ENCODE results near the gene KRTAP1-5. TPM values are rescaled to one million over a fixed set of nuclear protein-coding genes. Genes with fewer than 3 reads are reported as not detected.
"Not testable (repeated sequence)": the region's sequence is repeated elsewhere in the genome, so short reads cannot be mapped to it uniquely, and the experiment has no call there.

The KRTAP1-5 gene
- total and polyA plus RNA-seq, 4 donors: not detected

DNA sequence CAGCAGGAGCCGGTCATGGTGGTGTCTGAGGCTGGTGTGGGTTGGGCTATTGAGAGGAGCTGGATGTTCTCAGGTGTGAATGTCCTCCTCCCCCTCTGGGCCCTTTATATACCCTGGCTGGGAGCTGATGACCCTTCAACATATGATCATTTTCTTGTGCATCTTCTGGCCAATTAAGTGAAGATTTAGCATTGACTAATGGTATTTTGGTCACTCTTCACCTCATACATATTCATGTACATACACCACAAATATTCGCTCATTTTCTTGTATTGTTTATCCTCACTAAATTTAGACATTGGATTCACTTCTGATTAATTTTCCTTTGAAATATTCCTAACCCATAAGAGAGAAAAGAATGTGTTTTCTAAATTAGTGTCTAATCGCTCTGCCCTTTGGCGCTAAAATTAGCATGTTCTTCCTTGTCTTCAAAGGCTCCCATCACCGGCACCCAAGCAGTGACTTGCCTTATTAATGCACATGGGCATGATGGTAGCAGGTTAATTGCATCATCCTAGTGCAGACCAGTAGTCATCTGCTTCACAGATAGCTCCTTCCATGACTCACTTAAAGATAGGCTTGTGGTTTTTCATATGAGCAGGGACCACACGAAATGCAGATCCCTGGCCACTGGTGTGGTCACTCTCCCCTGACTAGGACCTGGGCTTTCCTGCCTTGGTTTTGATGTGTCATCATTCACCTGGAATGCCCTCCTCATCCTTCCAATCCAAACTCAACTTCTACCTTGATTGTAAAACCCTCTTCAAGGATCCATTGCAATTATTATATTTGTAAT, 39.0 kb upstream of the KRTAP1-5 start, which contains the start of gene KRTAP2-4:
KRTAP2-4 (minus strand) TSS at position 51 of the 796 bp plus-strand sequence; CDS start at position 17, 34 bp downstream.
- peaks cover 0 to 3% (median 0%) of the 10 kb centered on the region in 4 donors for H3K27me3 ChIP-seq (ENCODE audit: control insufficient read depth in 4 of 4, insufficient read depth in 4 of 4, low read length in 3 of 4)
- TF ChIP-seq GABPA (IDR thresholded peaks at IDR 0.05 in 1 of 2, conservative IDR thresholded peaks at IDR 0.05 in 1 of 2) (no peak), MAX (IDR thresholded peaks at IDR 0.05) (no peak), RXRA (IDR thresholded peaks at IDR 0.05) (no peak), JUND (IDR thresholded peaks at IDR 0.05) (no peak), TAF1 (conservative IDR thresholded peaks at IDR 0.05) (no peak), FOXA2 (IDR thresholded peaks at IDR 0.05) (no peak), FOXA1 (IDR thresholded peaks at IDR 0.05) (no peak), ATF3 (IDR thresholded peaks at IDR 0.05) (no peak), HNF4G (IDR thresholded peaks at IDR 0.05) (no peak)
- TF ChIP-seq, protein P1, sequence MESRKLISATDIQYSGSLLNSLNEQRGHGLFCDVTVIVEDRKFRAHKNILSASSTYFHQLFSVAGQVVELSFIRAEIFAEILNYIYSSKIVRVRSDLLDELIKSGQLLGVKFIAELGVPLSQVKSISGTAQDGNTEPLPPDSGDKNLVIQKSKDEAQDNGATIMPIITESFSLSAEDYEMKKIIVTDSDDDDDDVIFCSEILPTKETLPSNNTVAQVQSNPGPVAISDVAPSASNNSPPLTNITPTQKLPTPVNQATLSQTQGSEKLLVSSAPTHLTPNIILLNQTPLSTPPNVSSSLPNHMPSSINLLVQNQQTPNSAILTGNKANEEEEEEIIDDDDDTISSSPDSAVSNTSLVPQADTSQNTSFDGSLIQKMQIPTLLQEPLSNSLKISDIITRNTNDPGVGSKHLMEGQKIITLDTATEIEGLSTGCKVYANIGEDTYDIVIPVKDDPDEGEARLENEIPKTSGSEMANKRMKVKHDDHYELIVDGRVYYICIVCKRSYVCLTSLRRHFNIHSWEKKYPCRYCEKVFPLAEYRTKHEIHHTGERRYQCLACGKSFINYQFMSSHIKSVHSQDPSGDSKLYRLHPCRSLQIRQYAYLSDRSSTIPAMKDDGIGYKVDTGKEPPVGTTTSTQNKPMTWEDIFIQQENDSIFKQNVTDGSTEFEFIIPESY (IDR thresholded peaks at IDR 0.05): no peak
- TF ChIP-seq, protein P2, sequence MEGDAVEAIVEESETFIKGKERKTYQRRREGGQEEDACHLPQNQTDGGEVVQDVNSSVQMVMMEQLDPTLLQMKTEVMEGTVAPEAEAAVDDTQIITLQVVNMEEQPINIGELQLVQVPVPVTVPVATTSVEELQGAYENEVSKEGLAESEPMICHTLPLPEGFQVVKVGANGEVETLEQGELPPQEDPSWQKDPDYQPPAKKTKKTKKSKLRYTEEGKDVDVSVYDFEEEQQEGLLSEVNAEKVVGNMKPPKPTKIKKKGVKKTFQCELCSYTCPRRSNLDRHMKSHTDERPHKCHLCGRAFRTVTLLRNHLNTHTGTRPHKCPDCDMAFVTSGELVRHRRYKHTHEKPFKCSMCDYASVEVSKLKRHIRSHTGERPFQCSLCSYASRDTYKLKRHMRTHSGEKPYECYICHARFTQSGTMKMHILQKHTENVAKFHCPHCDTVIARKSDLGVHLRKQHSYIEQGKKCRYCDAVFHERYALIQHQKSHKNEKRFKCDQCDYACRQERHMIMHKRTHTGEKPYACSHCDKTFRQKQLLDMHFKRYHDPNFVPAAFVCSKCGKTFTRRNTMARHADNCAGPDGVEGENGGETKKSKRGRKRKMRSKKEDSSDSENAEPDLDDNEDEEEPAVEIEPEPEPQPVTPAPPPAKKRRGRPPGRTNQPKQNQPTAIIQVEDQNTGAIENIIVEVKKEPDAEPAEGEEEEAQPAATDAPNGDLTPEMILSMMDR (IDR thresholded peaks at IDR 0.05; ENCODE audit: low read depth, low read length, missing input control): no peak
- no peaks in the 10 kb centered on the region for H3K9me3 ChIP-seq (ENCODE audit: control insufficient read depth in 4 of 4, low read length in 3 of 4)
- H3K4me1 ChIP-seq (ENCODE audit: control insufficient read depth in 4 of 4, insufficient read depth in 4 of 4, low read length in 3 of 4): no peaks in the 10 kb centered on the region
- no peak within 1 kb of the TSS for H3K4me3 ChIP-seq (ENCODE audit: low read depth in 1 of 3, low read length in 3 of 3)
- no peaks in the 10 kb centered on the region for H3K36me3 ChIP-seq (ENCODE audit: control insufficient read depth in 4 of 4, insufficient read depth in 3 of 4, low read depth in 1 of 4, low read length in 3 of 4)
- WGBS: 88% methylated on average over 6 of the region's 6 CpGs
- H3K27ac ChIP-seq (ENCODE audit: low read depth in 1 of 2, low read length in 2 of 2): no peak within 1 kb of the TSS
- no peak within 1 kb of the TSS for H3K9ac ChIP-seq (ENCODE audit: low read depth in 1 of 2, low read length in 2 of 2)
- no peak for DNase-seq (ENCODE audit: low spot score)

DNA sequence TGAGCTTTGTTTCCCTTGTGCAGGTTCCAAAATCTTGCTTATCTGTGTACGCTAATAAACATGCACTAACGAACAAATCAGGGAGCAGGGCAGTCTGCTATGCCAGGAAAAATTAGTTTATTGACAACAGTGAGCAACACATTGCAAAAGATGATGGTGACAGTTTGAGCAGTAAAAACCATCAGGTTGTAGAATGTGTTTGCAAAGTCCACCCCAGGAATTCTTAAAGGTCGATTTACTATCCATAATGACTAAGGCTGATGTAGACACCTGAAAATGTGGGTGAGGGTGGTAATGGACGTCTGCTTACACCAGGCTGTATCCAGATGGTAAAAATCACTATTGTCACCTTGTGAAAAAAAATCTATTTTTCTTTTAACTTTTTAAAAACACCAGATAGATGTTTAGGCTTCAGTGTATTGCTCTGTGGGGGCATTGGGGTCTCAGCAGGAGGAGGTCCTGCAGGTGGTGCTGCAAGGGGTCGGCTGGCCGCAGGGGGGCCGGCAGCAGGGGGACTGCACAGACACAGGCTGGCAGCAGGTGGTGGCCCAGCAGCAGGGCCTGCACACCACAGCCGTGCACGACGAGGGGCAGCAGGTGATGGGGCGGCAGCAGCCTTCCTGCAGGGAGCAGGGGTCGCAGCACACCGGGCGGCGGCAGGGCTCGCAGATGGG, 38.1 kb upstream of the KRTAP1-5 start:
- H3K4me3 ChIP-seq (ENCODE audit: low read depth in 1 of 3, low read length in 3 of 3); H3K4me1 ChIP-seq (ENCODE audit: control insufficient read depth in 4 of 4, insufficient read depth in 4 of 4, low read length in 3 of 4); DNase-seq (ENCODE audit: low spot score); H3K36me3 ChIP-seq (ENCODE audit: control insufficient read depth in 4 of 4, insufficient read depth in 3 of 4, low read depth in 1 of 4, low read length in 3 of 4); H3K27ac ChIP-seq (ENCODE audit: low read depth in 1 of 2, low read length in 2 of 2); H3K9me3 ChIP-seq (ENCODE audit: control insufficient read depth in 4 of 4, low read length in 3 of 4); H3K9ac ChIP-seq (ENCODE audit: low read depth in 1 of 2, low read length in 2 of 2); H3K27me3 ChIP-seq (ENCODE audit: control insufficient read depth in 4 of 4, insufficient read depth in 4 of 4, low read length in 3 of 4): not testable (repeated sequence)
- 63% methylated on average over 7 of the region's 16 CpGs for WGBS

GRCh38 chr17:41064301-41064700, 37.3 kb upstream of the KRTAP1-5 start:
- Histone ChIP-seq H3K27ac (ENCODE audit: low read depth in 1 of 2, low read length in 2 of 2) (no peak overlapping the region), H3K36me3 (ENCODE audit: control insufficient read depth in 4 of 4, insufficient read depth in 3 of 4, low read depth in 1 of 4, low read length in 3 of 4) (no peaks in the 10 kb centered on the region), H3K9me3 (ENCODE audit: control insufficient read depth in 4 of 4, low read length in 3 of 4) (no peaks in the 10 kb centered on the region), H3K4me1 (ENCODE audit: control insufficient read depth in 4 of 4, insufficient read depth in 4 of 4, low read length in 3 of 4) (no peaks in the 10 kb centered on the region), H3K27me3 (ENCODE audit: control insufficient read depth in 4 of 4, insufficient read depth in 4 of 4, low read length in 3 of 4) (peaks cover 0 to 8% (median 0%) of the 10 kb centered on the region in 4 donors), H3K9ac (ENCODE audit: low read depth in 1 of 2, low read length in 2 of 2) (no peak overlapping the region), H3K4me3 (ENCODE audit: low read depth in 1 of 3, low read length in 3 of 3) (no peak overlapping the region)
- 83% methylated on average over 1 of the region's 1 CpG for WGBS
- TF ChIP-seq, protein P3, sequence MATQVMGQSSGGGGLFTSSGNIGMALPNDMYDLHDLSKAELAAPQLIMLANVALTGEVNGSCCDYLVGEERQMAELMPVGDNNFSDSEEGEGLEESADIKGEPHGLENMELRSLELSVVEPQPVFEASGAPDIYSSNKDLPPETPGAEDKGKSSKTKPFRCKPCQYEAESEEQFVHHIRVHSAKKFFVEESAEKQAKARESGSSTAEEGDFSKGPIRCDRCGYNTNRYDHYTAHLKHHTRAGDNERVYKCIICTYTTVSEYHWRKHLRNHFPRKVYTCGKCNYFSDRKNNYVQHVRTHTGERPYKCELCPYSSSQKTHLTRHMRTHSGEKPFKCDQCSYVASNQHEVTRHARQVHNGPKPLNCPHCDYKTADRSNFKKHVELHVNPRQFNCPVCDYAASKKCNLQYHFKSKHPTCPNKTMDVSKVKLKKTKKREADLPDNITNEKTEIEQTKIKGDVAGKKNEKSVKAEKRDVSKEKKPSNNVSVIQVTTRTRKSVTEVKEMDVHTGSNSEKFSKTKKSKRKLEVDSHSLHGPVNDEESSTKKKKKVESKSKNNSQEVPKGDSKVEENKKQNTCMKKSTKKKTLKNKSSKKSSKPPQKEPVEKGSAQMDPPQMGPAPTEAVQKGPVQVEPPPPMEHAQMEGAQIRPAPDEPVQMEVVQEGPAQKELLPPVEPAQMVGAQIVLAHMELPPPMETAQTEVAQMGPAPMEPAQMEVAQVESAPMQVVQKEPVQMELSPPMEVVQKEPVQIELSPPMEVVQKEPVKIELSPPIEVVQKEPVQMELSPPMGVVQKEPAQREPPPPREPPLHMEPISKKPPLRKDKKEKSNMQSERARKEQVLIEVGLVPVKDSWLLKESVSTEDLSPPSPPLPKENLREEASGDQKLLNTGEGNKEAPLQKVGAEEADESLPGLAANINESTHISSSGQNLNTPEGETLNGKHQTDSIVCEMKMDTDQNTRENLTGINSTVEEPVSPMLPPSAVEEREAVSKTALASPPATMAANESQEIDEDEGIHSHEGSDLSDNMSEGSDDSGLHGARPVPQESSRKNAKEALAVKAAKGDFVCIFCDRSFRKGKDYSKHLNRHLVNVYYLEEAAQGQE (IDR thresholded peaks at IDR 0.05): no peak
- TF ChIP-seq SP1 (IDR thresholded peaks at IDR 0.05) (no peak), RAD21 (IDR thresholded peaks at IDR 0.05) (no peak), EGR1 (IDR thresholded peaks at IDR 0.05; ENCODE audit: low read depth in 2 of 2) (no peak), YY1 (IDR thresholded peaks at IDR 0.05) (no peak), MAX (IDR thresholded peaks at IDR 0.05) (no peak), RXRA (IDR thresholded peaks at IDR 0.05) (no peak)
- no peak for DNase-seq (ENCODE audit: low spot score)

Data from liver (tissue), 9 donors.